Measurements from ENCODE around the gene ZNF565.

The ZNF565 gene

GRCh38 chr19:36236946-36237310 is 22.5 kb upstream of the ZNF565 start:
- no peak for TF ChIP-seq FOXP2 (optimal IDR thresholded peaks at IDR 0.05; ENCODE audit: borderline replicate concordance, extremely low read depth, extremely low read length, insufficient read depth)
- no peak for TF ChIP-seq TAF1 (IDR thresholded peaks at IDR 0.05; ENCODE audit: borderline replicate concordance, insufficient read depth, low read length)
- no peak for TF ChIP-seq REST (IDR thresholded peaks at IDR 0.05; ENCODE audit: insufficient read depth in 1 of 2, low read depth in 2 of 2, low read length in 2 of 2)
- TF ChIP-seq POLR2AphosphoS5 (IDR thresholded peaks at IDR 0.05; ENCODE audit: low read depth, low read length), result no peak; the same call in 1 of the 2 replicates
- no peak for TF ChIP-seq SIN3A (IDR thresholded peaks at IDR 0.05; ENCODE audit: borderline replicate concordance, insufficient read depth, low read length)

- no peak for TF ChIP-seq SIN3A (IDR thresholded peaks at IDR 0.05; ENCODE audit: borderline replicate concordance, insufficient read depth, low read length)
- TF ChIP-seq TAF1 (IDR thresholded peaks at IDR 0.05; ENCODE audit: borderline replicate concordance, insufficient read depth, low read length), result no peak
- TF ChIP-seq FOXP2 (optimal IDR thresholded peaks at IDR 0.05; ENCODE audit: borderline replicate concordance, extremely low read depth, extremely low read length, insufficient read depth), result no peak
- no peak for TF ChIP-seq POLR2AphosphoS5 (IDR thresholded peaks at IDR 0.05; ENCODE audit: low read depth, low read length)
- TF ChIP-seq REST (IDR thresholded peaks at IDR 0.05; ENCODE audit: insufficient read depth in 1 of 2, low read depth in 2 of 2, low read length in 2 of 2), result no peak
Measured at GRCh38 chr19:36236304-36236945, 22.0 kb upstream of the ZNF565 start.

GRCh38 chr19:36225219-36225892 is 10.9 kb upstream of the ZNF565 start:
- TF ChIP-seq SIN3A (IDR thresholded peaks at IDR 0.05; ENCODE audit: borderline replicate concordance, insufficient read depth, low read length) (no peak), POLR2AphosphoS5 (IDR thresholded peaks at IDR 0.05; ENCODE audit: low read depth, low read length) (no peak), FOXP2 (optimal IDR thresholded peaks at IDR 0.05; ENCODE audit: borderline replicate concordance, extremely low read depth, extremely low read length, insufficient read depth) (no peak), TAF1 (IDR thresholded peaks at IDR 0.05; ENCODE audit: borderline replicate concordance, insufficient read depth, low read length) (no peak)

GRCh38 chr19:36222503-36222902 is 8.0 kb upstream of the ZNF565 start:
- TF ChIP-seq FOXP2 (optimal IDR thresholded peaks at IDR 0.05; ENCODE audit: borderline replicate concordance, extremely low read depth, extremely low read length, insufficient read depth) (no peak), SIN3A (IDR thresholded peaks at IDR 0.05; ENCODE audit: borderline replicate concordance, insufficient read depth, low read length) (no peak), TAF1 (IDR thresholded peaks at IDR 0.05; ENCODE audit: borderline replicate concordance, insufficient read depth, low read length) (no peak)

- TF ChIP-seq FOXP2 (optimal IDR thresholded peaks at IDR 0.05; ENCODE audit: borderline replicate concordance, extremely low read depth, extremely low read length, insufficient read depth) (no peak), TAF1 (IDR thresholded peaks at IDR 0.05; ENCODE audit: borderline replicate concordance, insufficient read depth, low read length) (no peak), REST (IDR thresholded peaks at IDR 0.05; ENCODE audit: insufficient read depth in 1 of 2, low read depth in 2 of 2, low read length in 2 of 2) (no peak), POLR2AphosphoS5 (IDR thresholded peaks at IDR 0.05; ENCODE audit: low read depth, low read length) (no peak), SIN3A (IDR thresholded peaks at IDR 0.05; ENCODE audit: borderline replicate concordance, insufficient read depth, low read length) (no peak)
Measured at GRCh38 chr19:36221474-36221873, 7.0 kb upstream of the ZNF565 start.

Data from PFSK-1 (cell line).